PC-3 (cell line): ENCODE measurements around the gene CARD11. TPM values are rescaled to one million over a fixed set of nuclear protein-coding genes. Genes with fewer than 3 reads are reported as not detected.

Source experiments
- ATAC-seq: fragments of 200-7000 bp; cut with Tn5 transposase; 2 replicates; pipeline ENCODE4 v1.9.1; 2020; ENCODE audit warnings: mild to moderate bottlenecking, moderate library complexity
- BruUV-seq: library from RNA; stranded (reverse); fragments of 400-500 nt; replicated peaks from 2 replicates; lab custom pipeline; 2021; lab: Mats Ljungman, UMichigan
- CTCF ChIA-PET: fragments of 300-600 bp; sonication (Branson Sonifier 250); formaldehyde crosslinking; loops from one replicate; lab custom pipeline; 2022; ENCODE audit warnings: antibody characterized with exemption; lab: Charles Lee
- POLR2A ChIA-PET: fragments of 300-600 bp; sonication (Branson Sonifier 250); formaldehyde crosslinking; loops from one replicate; lab custom pipeline; 2022; ENCODE audit warnings: antibody characterized with exemption; ENCODE audit not compliant: unreplicated experiment; lab: Charles Lee
- DNase-seq: peaks from one replicate; pipeline ENCODE4 v3.0.0-alpha.2; 2015
- H2AFZ ChIP-seq: fragments of 300-600 bp; sonication (generic); 2 replicates; pipeline ENCODE4 v1.6.0; 2016; ENCODE audit warnings: antibody characterized with exemption, low read length
- H3F3A ChIP-seq: fragments of 300-600 bp; sonication (generic); one replicate; pipeline ENCODE4 v1.6.0; 2017; ENCODE audit warnings: antibody characterized with exemption, low read length, control low read depth, mild to moderate bottlenecking; ENCODE audit not compliant: unreplicated experiment
- H3K27ac ChIP-seq: fragments of 300-600 bp; sonication (generic); 2 replicates; pipeline ENCODE4 v1.5.1; 2016; ENCODE audit warnings: mild to moderate bottlenecking, low read length
- H3K27me3 ChIP-seq: fragments of 300-600 bp; sonication (generic); 2 replicates; pipeline ENCODE4 v1.6.1; 2016; ENCODE audit warnings: low read length, mixed read lengths
- H3K36me3 ChIP-seq: fragments of 300-600 bp; sonication (generic); 2 replicates; pipeline ENCODE4 v1.6.1; 2016; ENCODE audit warnings: low read depth, mixed run types, low read length, mixed read lengths
- H3K4me1 ChIP-seq: fragments of 300-600 bp; sonication (generic); 2 replicates; pipeline ENCODE4 v1.5.1; 2016; ENCODE audit warnings: low read length; ENCODE audit not compliant: insufficient read depth
- H3K4me2 ChIP-seq: fragments of 300-600 bp; sonication (generic); 2 replicates; pipeline ENCODE4 v1.6.0; 2016; ENCODE audit warnings: low read length
- H3K4me3 ChIP-seq: fragments of 300-600 bp; sonication (generic); 2 replicates; pipeline ENCODE4 v1.5.1; 2016; ENCODE audit warnings: mild to moderate bottlenecking, low read length, mixed read lengths
- H3K79me2 ChIP-seq: fragments of 300-600 bp; sonication (generic); 2 replicates; pipeline ENCODE4 v1.6.1; 2017; ENCODE audit warnings: low read length, mixed read lengths
- H3K9ac ChIP-seq: fragments of 300-600 bp; sonication (generic); 2 replicates; pipeline ENCODE4 v1.6.0; 2016; ENCODE audit warnings: mild to moderate bottlenecking, low read length
- H3K9me2 ChIP-seq: fragments of 300-600 bp; sonication (generic); replicated peaks from 2 replicates; pipeline ENCODE4 v1.6.1; 2016; ENCODE audit warnings: mixed run types, low read length, mixed read lengths
- H3K9me3 ChIP-seq: fragments of 300-600 bp; sonication (generic); 2 replicates; pipeline ENCODE4 v1.6.1; 2016; ENCODE audit warnings: low read length, mixed read lengths
- H4K20me1 ChIP-seq: fragments of 300-600 bp; sonication (generic); 2 replicates; pipeline ENCODE4 v1.6.1; 2016; ENCODE audit warnings: low read length, mixed read lengths
- EZH2 ChIP-seq: fragments of 300-600 bp; sonication (generic); IDR thresholded peaks from one replicate; pipeline ENCODE4 v1.6.1; 2017; ENCODE audit warnings: antibody characterized with exemption, mild to moderate bottlenecking, low read length; ENCODE audit not compliant: unreplicated experiment
- EZH2phosphoT487 ChIP-seq: fragments of 300-600 bp; sonication (generic); IDR thresholded peaks from 2 replicates; pipeline ENCODE4 v1.6.1; 2018; ENCODE audit warnings: mild to moderate bottlenecking, antibody characterized with exemption, low read length, borderline replicate concordance
- intact Hi-C: fragments of 100-400 bp; cut with micrococcal nuclease; formaldehyde crosslinking; loops from 2 replicates; pipeline ENCODE4 v1.9.0; 2023
- total RNA-seq: library from RNA; depleted of rRNA; stranded (reverse); fragments of >200 nt; gene quantifications from 2 replicates; pipeline ENCODE4 v1.2.3, GENCODE V29; 2014
- TF ChIP-seq, protein P1 (sequence below): fragments of 300-600 bp; sonication (generic); conservative IDR thresholded peaks from 2 replicates; pipeline ENCODE4 v1.5.1; 2017; ENCODE audit warnings: antibody characterized with exemption, low read depth, mild to moderate bottlenecking, low read length

CARD11 gene
- total RNA-seq, 1 experiment from 2014 or later = not detected

GRCh38 chr7:2999078-2999500 lies 44.6 kb downstream of the CARD11 start:
- Histone ChIP-seq H3K9me2 (no peaks in the 10 kb centered on the region), H3K27me3 (peaks cover 10% of the 10 kb centered on the region), H3K4me2 (no peak overlapping the region), H3K4me1 (no peaks in the 10 kb centered on the region), H3K4me3 (no peak overlapping the region), H4K20me1 (no peaks in the 10 kb centered on the region), H3K36me3 (no peaks in the 10 kb centered on the region), H3F3A (no peaks in the 10 kb centered on the region), H2AFZ (no peak overlapping the region), H3K27ac (no peak overlapping the region), H3K79me2 (no peaks in the 10 kb centered on the region), H3K9me3 (no peaks in the 10 kb centered on the region), H3K9ac (no peak overlapping the region)
- DNase-seq = no peak
- ChIA-PET POLR2A (no interaction called here), CTCF (no interaction called here)
- no TSS peak for BruUV-seq
- intact Hi-C loops = no loop called here
- no peak for TF ChIP-seq EZH2
- TF ChIP-seq, protein P1, sequence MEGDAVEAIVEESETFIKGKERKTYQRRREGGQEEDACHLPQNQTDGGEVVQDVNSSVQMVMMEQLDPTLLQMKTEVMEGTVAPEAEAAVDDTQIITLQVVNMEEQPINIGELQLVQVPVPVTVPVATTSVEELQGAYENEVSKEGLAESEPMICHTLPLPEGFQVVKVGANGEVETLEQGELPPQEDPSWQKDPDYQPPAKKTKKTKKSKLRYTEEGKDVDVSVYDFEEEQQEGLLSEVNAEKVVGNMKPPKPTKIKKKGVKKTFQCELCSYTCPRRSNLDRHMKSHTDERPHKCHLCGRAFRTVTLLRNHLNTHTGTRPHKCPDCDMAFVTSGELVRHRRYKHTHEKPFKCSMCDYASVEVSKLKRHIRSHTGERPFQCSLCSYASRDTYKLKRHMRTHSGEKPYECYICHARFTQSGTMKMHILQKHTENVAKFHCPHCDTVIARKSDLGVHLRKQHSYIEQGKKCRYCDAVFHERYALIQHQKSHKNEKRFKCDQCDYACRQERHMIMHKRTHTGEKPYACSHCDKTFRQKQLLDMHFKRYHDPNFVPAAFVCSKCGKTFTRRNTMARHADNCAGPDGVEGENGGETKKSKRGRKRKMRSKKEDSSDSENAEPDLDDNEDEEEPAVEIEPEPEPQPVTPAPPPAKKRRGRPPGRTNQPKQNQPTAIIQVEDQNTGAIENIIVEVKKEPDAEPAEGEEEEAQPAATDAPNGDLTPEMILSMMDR = no peak
- no peak for ATAC-seq

- Histone ChIP-seq H3K4me1 (no peaks in the 10 kb centered on the region), H3K4me2 (no peak overlapping the region), H4K20me1 (no peaks in the 10 kb centered on the region), H2AFZ (no peak overlapping the region), H3K9me3 (no peaks in the 10 kb centered on the region), H3K27me3 (peaks cover 13% of the 10 kb centered on the region), H3K4me3 (no peak overlapping the region), H3K9ac (no peak overlapping the region), H3K27ac (no peak overlapping the region), H3K79me2 (no peaks in the 10 kb centered on the region), H3F3A (no peaks in the 10 kb centered on the region), H3K36me3 (no peaks in the 10 kb centered on the region), H3K9me2 (no peaks in the 10 kb centered on the region)
- BruUV-seq = no TSS peak
- DNase-seq (no peak), ATAC-seq (no peak)
- TF ChIP-seq EZH2phosphoT487 (no peak), EZH2 (no peak)
- TF ChIP-seq, protein P1 = no peak
- intact Hi-C loops = no loop called here
- ChIA-PET CTCF (no interaction called here), POLR2A (no interaction called here)
Measured at GRCh38 chr7:2997014-2997413, 46.7 kb downstream of the CARD11 start.

DNA sequence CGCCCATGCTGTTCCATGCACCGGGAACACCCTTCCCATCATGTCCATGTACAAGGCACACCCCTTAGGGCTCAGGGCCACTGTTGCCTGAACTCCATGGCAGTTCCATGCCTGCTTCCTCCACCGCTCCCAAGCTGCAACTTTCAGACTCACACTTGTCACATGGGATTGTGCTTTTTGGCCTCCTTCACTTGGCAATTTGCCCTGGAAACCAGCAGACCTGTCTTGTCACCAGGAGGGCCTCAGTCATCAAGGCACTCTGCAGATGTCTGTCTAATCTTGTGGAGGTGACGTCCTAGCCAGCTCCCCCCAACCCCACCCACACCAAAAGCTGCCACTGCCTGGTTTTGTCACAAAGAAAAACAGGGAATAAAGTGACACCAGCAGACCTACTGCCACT lies 47.5 kb downstream of the CARD11 start:
- H3K4me2 ChIP-seq = no peak overlapping the region
- H3K9me3 ChIP-seq = no peaks in the 10 kb centered on the region
- H3K27ac ChIP-seq = no peak overlapping the region
- no peaks in the 10 kb centered on the region for H3K79me2 ChIP-seq
- ChIA-PET POLR2A (no interaction called here), CTCF (no interaction called here)
- DNase-seq (no peak), ATAC-seq (no peak)
- no peaks in the 10 kb centered on the region for H3K36me3 ChIP-seq
- no peak overlapping the region for H2AFZ ChIP-seq
- H3K4me3 ChIP-seq = no peak overlapping the region
- no peaks in the 10 kb centered on the region for H4K20me1 ChIP-seq
- no peaks in the 10 kb centered on the region for H3K4me1 ChIP-seq
- TF ChIP-seq EZH2 (no peak), EZH2phosphoT487 (no peak)
- TF ChIP-seq, protein P1 = no peak
- H3F3A ChIP-seq = no peaks in the 10 kb centered on the region
- no peak overlapping the region for H3K9ac ChIP-seq
- H3K9me2 ChIP-seq = no peaks in the 10 kb centered on the region
- peaks cover 13% of the 10 kb centered on the region for H3K27me3 ChIP-seq
- BruUV-seq = no TSS peak
- intact Hi-C loops = no loop called here
